Mucosa of descending colon (tissue), 3 donors: ENCODE data around the gene BNC2. TPM values are rescaled to one million over a fixed set of nuclear protein-coding genes. Genes with fewer than 3 reads are reported as not detected.
A peak's percentile ranks its signal among the peaks of the same experiment; 100 is the strongest.

Experiments used
- ATAC-seq: fragments of 200-7000 bp; cut with Tn5 transposase; one replicate; pipeline ENCODE4 v1.9.1; 2020; ENCODE audit warnings: mild to moderate bottlenecking, moderate library complexity
- DNase-seq, 3 donors: peaks; one replicate each; pipeline ENCODE4 v3.0.0-alpha.2; 2020
- H3K36me3 ChIP-seq: fragments of 200-600 bp; one replicate; pipeline ENCODE4 v1.8.0; 2021; ENCODE audit warnings: low read depth, mild to moderate bottlenecking
- H3K4me1 ChIP-seq: fragments of 200-600 bp; one replicate; pipeline ENCODE4 v1.8.0; 2021; ENCODE audit warnings: low read depth, mild to moderate bottlenecking
- H3K4me3 ChIP-seq: fragments of 200-600 bp; one replicate; pipeline ENCODE4 v1.8.0; 2021; ENCODE audit warnings: mild to moderate bottlenecking
- H3K9me3 ChIP-seq: fragments of 200-600 bp; one replicate; pipeline ENCODE4 v1.8.0; 2021; ENCODE audit warnings: mild to moderate bottlenecking
- CTCF ChIP-seq: fragments of 200-600 bp; IDR thresholded peaks from one replicate; pipeline ENCODE4 v1.8.0; 2022; ENCODE audit warnings: antibody characterized with exemption, mild to moderate bottlenecking
- intact Hi-C, 2 donors: fragments of 100-400 bp; cut with DNase I in 1 of 2; cut with micrococcal nuclease in 1 of 2; formaldehyde crosslinking; loops; one replicate each; pipeline versions ENCODE4 v1.11.0 to v1.11.1; 2022; cut with DNase I, micrococcal nuclease
- total RNA-seq, 3 donors: library from RNA; stranded (reverse); fragmentation: NEBNext Ultra II Directional in 2 of 3; extraction: Animal tissue kit (Norgen Biotek cat#: 25700) in 2 of 3; gene quantifications; one replicate each; pipeline versions ENCODE4 v1.2.1 to v1.2.4, GENCODE V29; 2021 to 2023
- donor health status: DM: no; HTN: no; CAD: no; lungs with moderate emphysema.
- donor health status: DM: no; HTN: no; CAD: no.
- donor health status: DM: no; HTN: yes; CAD: no.

The BNC2 gene
- total RNA-seq, 3 donors from 2014 or later: 8.2 to 192 (median 12.0) TPM

- Histone ChIP-seq H3K4me1 (no peaks in the 10 kb centered on the region), H3K4me3 (no peak overlapping the region), H3K9me3 (no peaks in the 10 kb centered on the region), H3K36me3 (no peaks in the 10 kb centered on the region)
- intact Hi-C loops: no loop called here
- DNase-seq (no peak), ATAC-seq (no peak)
- TF ChIP-seq CTCF: no peak
Measured at GRCh38 chr9:16693616-16694015, 176.9 kb downstream of the BNC2 start.

- intact Hi-C loops: no loop called here
- DNase-seq: no peak
- Histone ChIP-seq H3K4me1 (no peaks in the 10 kb centered on the region), H3K9me3 (no peaks in the 10 kb centered on the region), H3K4me3 (no peak overlapping the region), H3K36me3 (no peaks in the 10 kb centered on the region)
- no peak for ATAC-seq
- TF ChIP-seq CTCF: no peak
Measured at GRCh38 chr9:16690628-16691027, 179.8 kb downstream of the BNC2 start.

- H3K36me3 ChIP-seq: no peaks in the 10 kb centered on the region
- no peaks in the 10 kb centered on the region for H3K9me3 ChIP-seq
- TF ChIP-seq CTCF: no peak
- DNase-seq (no peak), ATAC-seq (no peak)
- H3K4me1 ChIP-seq: no peaks in the 10 kb centered on the region
- no peak overlapping the region for H3K4me3 ChIP-seq
- intact Hi-C loops: no loop called here
Measured at GRCh38 chr9:16690205-16690604, 180.3 kb downstream of the BNC2 start.

GRCh38 chr9:16689351-16689938 is 181.0 kb downstream of the BNC2 start:
- ATAC-seq (no peak), DNase-seq (peak in 1 of 3 donors; percentile 14)

GRCh38 chr9:16688814-16689213 is 181.7 kb downstream of the BNC2 start:
- H3K4me1 ChIP-seq: no peaks in the 10 kb centered on the region
- no peak for ATAC-seq
- intact Hi-C loops: no loop called here
- no peak for TF ChIP-seq CTCF
- H3K4me3 ChIP-seq: no peak overlapping the region
- DNase-seq: no peak
- no peaks in the 10 kb centered on the region for H3K9me3 ChIP-seq
- no peaks in the 10 kb centered on the region for H3K36me3 ChIP-seq

More at GRCh38 chr9:16689351-16689938, 181.0 kb downstream of the BNC2 start:
- TF ChIP-seq CTCF: no peak
- Histone ChIP-seq H3K4me1 (no peaks in the 10 kb centered on the region), H3K4me3 (no peak overlapping the region), H3K9me3 (no peaks in the 10 kb centered on the region), H3K36me3 (no peaks in the 10 kb centered on the region)
- intact Hi-C loops: no loop called here
